NCI-H1417 treated with DMSO at 0.1 percent for 48 hours (cell line): ENCODE measurements around the gene SGPL1.

Experiments
- DNase-seq: peaks from one replicate; lab custom pipeline; 2025; lab: John Stamatoyannopoulos, UW

SGPL1 gene

GRCh38 chr10:70780370-70780760 lies 35.4 kb upstream of the SGPL1 start:
- no peak for DNase-seq

GRCh38 chr10:70780772-70781171 lies 35.0 kb upstream of the SGPL1 start:
- DNase-seq = no peak

GRCh38 chr10:70781461-70782051 lies 34.2 kb upstream of the SGPL1 start:
- no peak for DNase-seq

GRCh38 chr10:70782086-70782745 lies 33.5 kb upstream of the SGPL1 start:
- DNase-seq = no peak

- DNase-seq = no peak
Measured at GRCh38 chr10:70782746-70783680, 32.7 kb upstream of the SGPL1 start.

- no peak for DNase-seq
Measured at GRCh38 chr10:70784016-70784415, 31.7 kb upstream of the SGPL1 start.

GRCh38 chr10:70784471-70784870 lies 31.3 kb upstream of the SGPL1 start:
- DNase-seq = no peak

- DNase-seq = no peak
Measured at GRCh38 chr10:70785190-70785589, 30.6 kb upstream of the SGPL1 start, which contains the start of gene TBATA. Gene TBATA (minus strand): TSS chr10:70785377. CDS start chr10:70783379, 1,998 bp downstream.

- DNase-seq = no peak
Measured at GRCh38 chr10:70786799-70787415, 28.8 kb upstream of the SGPL1 start.

- DNase-seq = no peak
Measured at GRCh38 chr10:70791386-70792039, 24.2 kb upstream of the SGPL1 start.

- no peak for DNase-seq
Measured at GRCh38 chr10:70795613-70796012, 20.1 kb upstream of the SGPL1 start.

GRCh38 chr10:70797840-70798239 lies 17.9 kb upstream of the SGPL1 start:
- no peak for DNase-seq

GRCh38 chr10:70799124-70799523 lies 16.6 kb upstream of the SGPL1 start:
- DNase-seq = no peak

- no peak for DNase-seq
Measured at GRCh38 chr10:70801854-70802253, 13.9 kb upstream of the SGPL1 start.

GRCh38 chr10:70803775-70804420 lies 11.8 kb upstream of the SGPL1 start:
- no peak for DNase-seq

- no peak for DNase-seq
Measured at GRCh38 chr10:70804421-70804808, 11.3 kb upstream of the SGPL1 start.

- DNase-seq = no peak
Measured at GRCh38 chr10:70805619-70806215, 10.0 kb upstream of the SGPL1 start.

- DNase-seq = no peak
Measured at GRCh38 chr10:70806841-70807240, 8.9 kb upstream of the SGPL1 start.

- no peak for DNase-seq
Measured at GRCh38 chr10:70807556-70807955, 8.2 kb upstream of the SGPL1 start.

- DNase-seq = no peak
Measured at GRCh38 chr10:70809011-70809611, 6.6 kb upstream of the SGPL1 start.

- no peak for DNase-seq
Measured at GRCh38 chr10:70809726-70810125, 6.0 kb upstream of the SGPL1 start.
